GM06990 (cell line): ENCODE measurements around the gene HTRA2.
A peak's percentile ranks its signal among the peaks of the same experiment; 100 is the strongest.

ENCODE experiments used
- DNase-seq: peaks from one replicate; pipeline ENCODE4 v3.0.0-alpha.2; 2011; ENCODE audit not compliant: insufficient read length; ENCODE audit errors: extremely low read depth
- H3K27me3 ChIP-seq: replicated peaks from 2 replicates; pipeline ENCODE4 v1.6.0; 2011; ENCODE audit warnings: low read length; ENCODE audit not compliant: control insufficient read depth, insufficient read depth
- H3K36me3 ChIP-seq: 2 replicates; pipeline ENCODE4 v1.5.1; 2011; ENCODE audit warnings: low read length; ENCODE audit not compliant: control insufficient read depth, insufficient read depth
- H3K4me3 ChIP-seq: replicated peaks from 2 replicates; pipeline ENCODE4 v1.5.1; 2011; ENCODE audit warnings: low read depth, mild to moderate bottlenecking, control low read depth, low read length
- CTCF ChIP-seq: IDR thresholded peaks from 2 replicates; pipeline ENCODE4 v1.5.1; 2011; ENCODE audit warnings: low read length, control low read depth, mild to moderate bottlenecking, inconsistent platforms; ENCODE audit not compliant: insufficient read depth, poor library complexity, severe bottlenecking

Gene HTRA2

GRCh38 chr2:74530239-74531187, 780 bp downstream of the HTRA2 start:
- no peak for TF ChIP-seq CTCF
- Histone ChIP-seq H3K27me3 (no peaks in the 10 kb centered on the region), H3K36me3 (peaks cover 34% of the 10 kb centered on the region), H3K4me3 (peak overlapping the region; percentile 97)
- peak; percentile 77 for DNase-seq

- no peak for DNase-seq
- H3K36me3 ChIP-seq = peaks cover 35% of the 10 kb centered on the region
- H3K4me3 ChIP-seq = peak overlapping the region; percentile 97
- no peaks in the 10 kb centered on the region for H3K27me3 ChIP-seq
- TF ChIP-seq CTCF = no peak
Observed at GRCh38 chr2:74531666-74532065, 1.9 kb downstream of the HTRA2 start.

GRCh38 chr2:74532222-74532621, 2.5 kb downstream of the HTRA2 start:
- no peak for DNase-seq
- Histone ChIP-seq H3K36me3 (peaks cover 30% of the 10 kb centered on the region), H3K27me3 (no peaks in the 10 kb centered on the region), H3K4me3 (no peak overlapping the region)
- peak; percentile 27 for TF ChIP-seq CTCF

- Histone ChIP-seq H3K27me3 (no peaks in the 10 kb centered on the region), H3K4me3 (no peak overlapping the region), H3K36me3 (peaks cover 25% of the 10 kb centered on the region)
- no peak for TF ChIP-seq CTCF
- no peak for DNase-seq
Observed at GRCh38 chr2:74533464-74533863, 3.7 kb downstream of the HTRA2 start.

GRCh38 chr2:74534411-74534810, 4.7 kb downstream of the HTRA2 start:
- DNase-seq = no peak
- Histone ChIP-seq H3K4me3 (no peak overlapping the region), H3K27me3 (no peaks in the 10 kb centered on the region), H3K36me3 (peaks cover 25% of the 10 kb centered on the region)
- no peak for TF ChIP-seq CTCF
